Peyer's patch (tissue), 4 donors: Measurements from ENCODE around the gene SHC3.

Experiments
- POLR2A ChIP-seq, 2 donors: fragments of 450-650 bp; IDR thresholded peaks; one replicate each; pipeline ENCODE4 v1.5.1; 2017; ENCODE audit warnings: antibody characterized with exemption in 2 of 2, mild to moderate bottlenecking in 2 of 2, moderate library complexity in 2 of 2
- TF ChIP-seq, protein P1 (sequence below), 6 experiments: fragments of 450-650 bp in 4 of 6; fragments of 200-600 bp in 2 of 6; sonication (generic) in 1 of 6; IDR thresholded peaks; one replicate each; pipeline ENCODE4 v1.5.1; 2017 to 2019; ENCODE audit warnings: antibody characterized with exemption in 6 of 6, mild to moderate bottlenecking in 3 of 6, moderate library complexity in 1 of 6

DNA sequence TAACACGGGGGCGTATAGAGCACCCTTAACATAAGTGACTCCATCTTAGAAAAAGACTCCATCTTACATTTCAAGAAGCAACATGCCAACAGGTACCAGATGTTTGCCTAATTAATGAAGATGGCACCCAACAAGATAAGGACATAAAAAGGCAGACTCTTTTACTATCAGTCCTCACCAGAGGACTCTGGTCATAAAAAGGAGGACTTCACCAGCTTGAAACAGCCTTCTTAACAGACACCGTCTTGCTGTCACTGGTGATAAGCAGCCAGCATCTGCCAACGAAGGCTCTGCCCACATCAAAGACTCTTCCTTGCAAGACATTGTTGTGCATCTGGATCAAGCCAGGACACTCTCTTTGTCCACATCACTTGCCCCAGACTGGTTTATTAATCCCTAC lies 107.0 kb downstream of the SHC3 start:
- TF ChIP-seq, protein P1, sequence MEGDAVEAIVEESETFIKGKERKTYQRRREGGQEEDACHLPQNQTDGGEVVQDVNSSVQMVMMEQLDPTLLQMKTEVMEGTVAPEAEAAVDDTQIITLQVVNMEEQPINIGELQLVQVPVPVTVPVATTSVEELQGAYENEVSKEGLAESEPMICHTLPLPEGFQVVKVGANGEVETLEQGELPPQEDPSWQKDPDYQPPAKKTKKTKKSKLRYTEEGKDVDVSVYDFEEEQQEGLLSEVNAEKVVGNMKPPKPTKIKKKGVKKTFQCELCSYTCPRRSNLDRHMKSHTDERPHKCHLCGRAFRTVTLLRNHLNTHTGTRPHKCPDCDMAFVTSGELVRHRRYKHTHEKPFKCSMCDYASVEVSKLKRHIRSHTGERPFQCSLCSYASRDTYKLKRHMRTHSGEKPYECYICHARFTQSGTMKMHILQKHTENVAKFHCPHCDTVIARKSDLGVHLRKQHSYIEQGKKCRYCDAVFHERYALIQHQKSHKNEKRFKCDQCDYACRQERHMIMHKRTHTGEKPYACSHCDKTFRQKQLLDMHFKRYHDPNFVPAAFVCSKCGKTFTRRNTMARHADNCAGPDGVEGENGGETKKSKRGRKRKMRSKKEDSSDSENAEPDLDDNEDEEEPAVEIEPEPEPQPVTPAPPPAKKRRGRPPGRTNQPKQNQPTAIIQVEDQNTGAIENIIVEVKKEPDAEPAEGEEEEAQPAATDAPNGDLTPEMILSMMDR (IDR thresholded peaks at IDR 0.05): no peak
- TF ChIP-seq POLR2A (IDR thresholded peaks at IDR 0.05): no peak
